Jurkat, Clone E6-1 (cell line): ENCODE results near the gene EXOC4.
A peak's percentile ranks its signal among the peaks of the same experiment; 100 is the strongest.
"Not testable (repeated sequence)": the region's sequence is repeated elsewhere in the genome, so short reads cannot be mapped to it uniquely, and the experiment has no call there.

Experiments
- DNase-seq: peaks from one replicate; pipeline ENCODE4 v3.0.0-alpha.2; 2011; ENCODE audit warnings: low read depth, low spot score
- H3K4me3 ChIP-seq: 2 replicates; pipeline ENCODE4 v1.5.1; 2011; ENCODE audit warnings: mild to moderate bottlenecking, low read length, control low read depth, moderate library complexity

Gene EXOC4

DNA sequence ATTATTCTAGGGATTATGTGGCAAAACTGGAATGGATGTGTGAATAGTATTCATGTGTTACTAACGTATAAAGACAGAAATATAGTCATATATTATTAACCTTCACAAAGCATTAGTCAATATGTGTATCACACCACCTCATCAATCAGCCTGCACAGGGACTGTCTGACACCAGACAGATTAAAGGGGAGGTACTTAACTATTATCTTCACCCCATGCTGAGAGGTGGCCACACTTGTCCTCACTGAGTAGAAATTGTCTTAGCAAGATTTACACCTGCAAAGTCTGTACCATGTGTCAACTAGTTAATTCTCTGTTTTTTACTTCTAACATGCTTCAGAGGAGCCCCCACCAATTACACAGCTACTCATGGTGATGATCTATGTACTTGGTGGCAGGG lies 727.9 kb downstream of the EXOC4 start:
- no peak overlapping the region for H3K4me3 ChIP-seq
- DNase-seq: no peak

DNA sequence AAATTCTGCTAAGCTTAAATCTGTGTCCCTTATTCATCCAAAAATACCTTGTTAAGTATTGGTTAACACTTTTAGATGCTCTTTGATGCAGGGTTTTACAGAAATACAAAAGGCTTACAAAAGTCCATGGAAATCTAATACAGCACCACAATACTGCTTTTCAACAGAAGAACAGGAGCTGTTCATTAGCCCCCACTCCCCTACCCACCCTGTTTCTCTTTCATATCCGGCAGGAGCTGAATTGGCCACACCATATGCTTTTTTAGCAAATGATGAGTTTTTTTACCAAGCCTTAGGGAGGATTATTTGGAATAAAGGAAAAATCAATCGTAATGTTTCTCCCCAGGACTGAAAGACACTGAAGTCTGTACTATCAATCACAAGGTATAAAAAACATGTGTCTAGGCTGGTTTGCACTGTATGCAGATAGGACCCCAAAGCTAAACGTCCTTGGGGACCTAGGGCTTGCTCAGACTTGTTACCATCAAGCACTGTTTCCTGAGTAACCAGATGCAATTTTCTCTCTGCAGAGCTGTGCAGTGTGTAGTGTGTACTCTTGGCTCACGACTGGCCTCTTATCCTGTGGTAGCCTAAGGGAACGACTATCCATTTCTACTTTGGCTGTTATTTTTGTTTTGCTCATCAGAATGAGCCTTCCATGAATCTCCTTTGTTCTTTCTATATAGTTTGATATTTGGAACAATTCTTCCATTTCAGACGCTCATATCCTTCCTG lies 731.0 kb downstream of the EXOC4 start:
- no peak for DNase-seq
- H3K4me3 ChIP-seq: no peak overlapping the region

- no peak for DNase-seq
Measured at GRCh38 chr7:133985300-133985699, 732.4 kb downstream of the EXOC4 start.

DNA sequence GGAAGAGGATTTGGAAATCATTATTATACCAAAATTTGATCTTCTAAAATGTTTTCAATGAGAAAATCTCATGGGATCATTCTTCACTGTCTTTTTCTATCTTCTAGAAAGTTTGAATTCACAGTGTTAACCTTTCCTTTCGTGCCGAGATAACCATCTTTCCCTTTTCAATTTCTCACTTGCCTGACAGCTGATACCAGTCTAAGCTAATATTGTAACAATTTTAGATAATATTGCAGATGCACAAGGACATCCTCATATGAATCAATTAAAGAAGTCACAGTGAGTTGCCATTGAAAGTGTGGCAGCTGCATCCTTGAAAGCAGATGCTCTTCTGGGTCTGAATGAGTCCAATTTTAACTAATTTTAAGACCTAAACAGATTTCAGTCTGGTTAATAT lies 734.7 kb downstream of the EXOC4 start:
- H3K4me3 ChIP-seq: no peak overlapping the region
- no peak for DNase-seq

More at GRCh38 chr7:133985300-133985699, 732.4 kb downstream of the EXOC4 start:
- no peak overlapping the region for H3K4me3 ChIP-seq

- no peak overlapping the region for H3K4me3 ChIP-seq
- DNase-seq: no peak
Measured at GRCh38 chr7:133993547-133993946, 740.7 kb downstream of the EXOC4 start.

- DNase-seq: peak; percentile 10
Measured at GRCh38 chr7:133994100-133994499, 741.2 kb downstream of the EXOC4 start.

GRCh38 chr7:133997463-133997862 lies 744.6 kb downstream of the EXOC4 start:
- H3K4me3 ChIP-seq: no peak overlapping the region
- DNase-seq: no peak

More at GRCh38 chr7:133994100-133994499, 741.2 kb downstream of the EXOC4 start:
- not testable (repeated sequence) for H3K4me3 ChIP-seq

- H3K4me3 ChIP-seq: no peak overlapping the region
- DNase-seq: no peak
Measured at GRCh38 chr7:133999178-133999577, 746.3 kb downstream of the EXOC4 start.

DNA sequence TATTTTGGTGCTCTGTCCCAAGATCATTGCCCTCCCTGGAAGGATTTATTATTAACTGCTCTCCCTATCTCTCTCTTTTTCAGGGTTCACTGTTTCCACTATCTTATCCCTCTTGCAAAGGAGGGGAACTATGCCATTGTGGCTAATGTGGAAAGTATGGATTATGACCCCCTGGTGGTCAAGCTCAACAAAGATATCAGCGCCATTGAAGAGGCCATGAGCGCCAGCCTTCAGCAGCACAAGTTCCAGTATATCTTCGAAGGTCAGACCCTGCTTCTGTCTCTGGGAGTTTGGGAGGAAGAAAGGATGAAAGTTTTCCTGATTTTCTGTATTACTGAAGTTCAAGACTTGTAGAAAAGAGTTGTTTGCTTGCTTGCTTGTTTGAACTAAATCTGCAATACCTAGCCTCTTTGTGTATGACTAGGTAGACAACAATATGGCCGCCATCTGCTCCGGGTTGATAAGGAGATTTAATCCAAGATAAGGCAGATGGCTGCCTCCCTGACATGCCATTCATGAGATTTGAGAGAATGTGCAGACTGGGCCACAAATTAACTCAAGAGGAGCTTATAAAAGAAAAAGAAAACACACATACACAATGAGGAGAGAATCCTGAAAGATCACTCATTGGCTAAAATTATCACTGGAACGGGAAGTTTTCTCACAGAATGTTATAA lies 752.1 kb downstream of the EXOC4 start:
- no peak overlapping the region for H3K4me3 ChIP-seq
- no peak for DNase-seq

- DNase-seq: no peak
- H3K4me3 ChIP-seq: no peak overlapping the region
Measured at GRCh38 chr7:134009314-134010110, 756.6 kb downstream of the EXOC4 start.

DNA sequence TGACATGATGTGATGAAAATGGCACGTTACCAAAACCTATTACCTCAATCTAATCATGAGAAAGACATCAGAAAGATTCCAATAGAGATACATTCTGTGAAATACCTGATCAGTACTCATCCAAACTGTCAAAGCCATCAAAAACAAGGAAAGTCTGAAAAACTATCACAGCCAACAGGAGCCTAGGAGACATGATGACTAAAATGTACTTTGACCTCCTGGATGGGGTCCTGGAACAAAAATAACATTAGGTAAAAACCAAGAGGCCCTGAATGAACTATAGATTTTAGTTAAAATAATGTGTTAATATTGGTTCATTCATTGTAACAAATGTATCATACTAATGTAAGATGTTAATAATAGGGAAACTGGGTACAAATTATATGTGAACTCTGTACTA lies 760.4 kb downstream of the EXOC4 start:
- DNase-seq: no peak
- no peak overlapping the region for H3K4me3 ChIP-seq

DNA sequence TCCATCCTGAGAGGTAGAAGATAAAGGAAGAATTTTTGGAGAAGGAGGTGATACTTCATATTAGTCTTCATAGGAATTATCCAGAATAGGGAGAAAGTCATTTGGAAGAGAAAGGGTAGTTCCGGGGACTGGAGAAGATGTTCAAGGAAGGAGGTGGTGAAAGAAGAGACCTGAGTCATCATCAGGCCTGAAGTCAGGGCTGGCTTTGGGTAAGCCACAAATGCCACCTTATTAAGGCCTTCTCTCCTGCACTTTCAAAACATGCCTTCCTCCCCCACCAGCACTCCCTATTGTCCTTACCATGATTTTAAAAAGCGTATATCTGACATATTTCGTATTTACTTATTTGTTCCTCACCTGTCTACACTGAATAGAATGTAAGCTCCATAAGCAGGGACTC lies 762.1 kb downstream of the EXOC4 start:
- DNase-seq: no peak
- no peak overlapping the region for H3K4me3 ChIP-seq

DNA sequence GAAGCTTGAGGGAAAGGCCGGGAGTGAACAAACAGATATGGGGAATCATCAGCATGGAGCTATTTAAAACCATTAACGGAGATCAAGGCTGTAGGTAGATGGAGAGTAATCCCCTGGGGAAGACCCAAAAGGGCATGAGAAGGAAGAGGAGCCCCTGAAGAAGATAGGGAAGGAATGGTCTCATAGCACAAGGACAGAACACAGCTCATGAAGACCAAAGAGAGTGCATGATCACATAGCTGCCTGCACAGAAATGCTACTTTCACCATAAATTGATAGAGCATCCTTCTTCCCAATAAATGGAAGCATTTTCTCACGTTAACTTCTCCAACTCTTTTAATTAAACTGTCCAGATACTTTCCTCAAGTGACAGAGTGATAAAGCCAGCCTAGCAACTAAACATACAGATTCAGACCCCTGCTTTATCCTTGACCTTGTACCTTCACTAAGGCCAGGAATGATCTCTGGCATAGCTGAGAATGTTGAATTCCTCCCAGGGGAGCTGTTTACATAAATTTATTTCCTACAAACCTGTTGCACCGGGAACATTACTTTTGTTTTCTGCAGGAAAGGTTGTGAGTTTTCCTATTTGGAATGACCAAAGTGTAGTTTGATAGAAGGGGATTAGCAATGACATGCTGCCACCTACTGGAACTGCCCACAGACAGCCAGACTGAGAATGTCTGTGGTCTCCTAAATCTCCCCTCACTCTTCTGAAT lies 763.5 kb downstream of the EXOC4 start:
- no peak for DNase-seq
- H3K4me3 ChIP-seq: no peak overlapping the region

DNA sequence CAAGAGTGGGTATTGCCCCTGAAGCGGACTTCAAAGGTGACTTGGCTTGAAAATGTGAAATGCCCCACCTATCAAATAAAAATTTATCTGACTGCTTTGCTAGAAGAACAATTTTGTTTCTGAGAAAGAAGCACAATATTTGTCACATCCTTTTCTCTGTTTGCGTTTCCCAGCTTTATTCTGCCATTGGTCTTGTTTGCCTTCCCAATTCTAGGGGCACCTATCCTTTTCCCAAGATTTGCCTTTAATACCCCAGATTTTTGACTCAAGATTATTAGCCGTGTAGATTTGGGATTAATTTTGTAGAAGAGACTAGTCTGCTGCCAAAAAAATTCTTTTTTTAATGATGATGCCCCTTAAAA lies 764.0 kb downstream of the EXOC4 start:
- no peak for DNase-seq
- no peak overlapping the region for H3K4me3 ChIP-seq

DNA sequence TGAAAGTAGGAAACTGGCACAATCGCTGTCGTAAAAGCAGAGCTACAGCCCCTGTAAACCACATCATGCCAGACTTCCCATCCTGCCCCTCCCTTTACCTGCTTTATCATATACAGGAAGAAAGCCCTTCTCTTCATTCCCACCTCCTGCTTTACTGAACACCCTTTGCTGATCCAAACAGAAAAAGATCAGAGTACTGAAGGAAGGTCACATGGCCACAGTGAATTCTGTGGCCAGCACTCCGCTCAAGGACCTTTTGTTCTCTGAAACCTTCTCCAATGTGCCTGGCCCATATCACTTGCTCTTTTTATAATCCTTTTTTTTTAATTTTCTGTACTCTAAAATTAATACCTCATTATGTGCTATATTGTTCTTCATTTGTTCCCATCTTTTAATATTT lies 765.4 kb downstream of the EXOC4 start:
- DNase-seq: no peak
- H3K4me3 ChIP-seq: no peak overlapping the region

- H3K4me3 ChIP-seq: no peak overlapping the region
- no peak for DNase-seq
Measured at GRCh38 chr7:134019251-134019650, 766.4 kb downstream of the EXOC4 start.

DNA sequence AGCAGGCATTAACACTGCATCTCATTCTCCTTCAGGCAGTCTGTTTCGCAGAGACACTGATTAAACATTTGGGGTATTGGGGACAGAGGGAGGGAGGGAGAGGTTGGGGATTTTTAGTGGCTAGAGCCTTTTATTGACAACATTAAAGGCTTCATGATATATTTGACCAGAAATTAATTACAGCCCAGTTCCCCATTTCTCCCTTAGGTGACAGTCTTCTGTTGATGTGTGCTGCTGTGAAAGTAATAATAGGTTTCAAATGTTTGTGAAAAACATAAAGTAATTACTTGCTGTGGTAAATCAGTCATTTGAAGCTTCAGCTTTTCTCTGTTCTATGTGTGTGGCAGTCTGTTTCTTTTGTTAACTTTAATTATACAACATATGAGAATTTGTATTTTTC lies 769.0 kb downstream of the EXOC4 start:
- DNase-seq: no peak
- no peak overlapping the region for H3K4me3 ChIP-seq

GRCh38 chr7:134022286-134022911 lies 769.5 kb downstream of the EXOC4 start:
- DNase-seq: no peak
- no peak overlapping the region for H3K4me3 ChIP-seq

- DNase-seq: no peak
Measured at GRCh38 chr7:134024739-134025138, 771.9 kb downstream of the EXOC4 start.

More at GRCh38 chr7:134024739-134025138, 771.9 kb downstream of the EXOC4 start:
- no peak overlapping the region for H3K4me3 ChIP-seq
